Naive thymus-derived CD8-positive, alpha-beta T cell (primary cell): ENCODE results near the gene MTA2. TPM values are rescaled to one million over a fixed set of nuclear protein-coding genes. Genes with fewer than 3 reads are reported as not detected.
"Not testable (repeated sequence)": the region's sequence is repeated elsewhere in the genome, so short reads cannot be mapped to it uniquely, and the experiment has no call there.

Experiments
- ATAC-seq, 2 donors: fragments of 150-1000 bp; cut with Tn5 transposase in 1 of 2; sonication (Bioruptor Pico), chemical (Tn5 transposase) in 1 of 2; 1 replicate in 1 of 2; 2 replicates in 1 of 2; pipeline ENCODE4 v1.10.0; 2021; ENCODE audit warnings: mild to moderate bottlenecking in 2 of 2, moderate library complexity in 2 of 2
- POLR2A ChIA-PET: fragments of 350-600 bp; sonication (Branson Sonifier 250); formaldehyde crosslinking; loops from one replicate; lab custom pipeline; 2021; ENCODE audit warnings: antibody characterized with exemption; lab: Charles Lee
- DNase-seq, 10 donors: peaks; one replicate each; pipeline versions ENCODE4 v3.0.0 to v3.0.0-alpha.2; 2020 to 2022
- H3K27ac Mint-ChIP-seq, 10 donors: one replicate each; pipeline ENCODE4 v1.8.0; 2020 to 2022; ENCODE audit warnings: mild to moderate bottlenecking in 10 of 10, mixed read lengths in 10 of 10, moderate library complexity in 4 of 10, inconsistent platforms in 1 of 10
- H3K27me3 Mint-ChIP-seq, 5 donors: one replicate each; pipeline ENCODE4 v1.8.0; 2021 to 2022; ENCODE audit warnings: mixed read lengths in 5 of 5
- H3K36me3 Mint-ChIP-seq, 3 donors: one replicate each; pipeline ENCODE4 v1.8.0; 2020 to 2022; ENCODE audit warnings: mixed read lengths in 3 of 3, mild to moderate bottlenecking in 2 of 3, inconsistent platforms in 1 of 3
- H3K4me1 Mint-ChIP-seq, 4 donors: one replicate each; pipeline ENCODE4 v1.8.0; 2021 to 2022; ENCODE audit warnings: mixed read lengths in 4 of 4
- H3K4me3 Mint-ChIP-seq, 10 donors: one replicate each; pipeline ENCODE4 v1.8.0; 2020 to 2022; ENCODE audit warnings: mild to moderate bottlenecking in 10 of 10, mixed read lengths in 10 of 10, moderate library complexity in 6 of 10, inconsistent platforms in 1 of 10
- H3K9me3 Mint-ChIP-seq, 9 donors: one replicate each; pipeline ENCODE4 v1.8.0; 2020 to 2022; ENCODE audit warnings: mixed read lengths in 9 of 9, mild to moderate bottlenecking in 3 of 9, inconsistent platforms in 1 of 9, moderate library complexity in 1 of 9
- polyA plus RNA-seq, 3 donors: library from polyadenylated mRNA; unstranded; fragments of 300-500 nt; fragmentation: Illumina TruSeq; gene quantifications; one replicate each; pipeline ENCODE4 v1.2.3, GENCODE V29; 2021
- total RNA-seq, 8 experiments: library from RNA in 2 of 8; stranded (reverse) in 2 of 8; gene quantifications; one replicate each; pipeline ENCODE4 v1.2.3 and lab custom pipeline; 2021 to 2026

MTA2 gene
- total and polyA plus RNA-seq, 5 experiments from 2014 or later = 15.8 to 178 (median 32.6) TPM

GRCh38 chr11:62591448-62592145 is 10.1 kb downstream of the MTA2 start, which contains the start of gene TUT1:
TUT1 (minus strand) TSS chr11:62591523; CDS start chr11:62591485, 38 bp downstream.
- peak; percentile 84 to 86 for ATAC-seq
- peaks cover 15 to 60% (median 51%) of the 10 kb centered on the region in 4 donors for H3K4me1 Mint-ChIP-seq
- POLR2A ChIA-PET = interaction anchor here (0.5 to 8.1 kb wide), 59 partner anchors 10 to 1749 kb away, joined by 3 to 251 read pairs (median 6); partner anchors contain the start of genes AHNAK, B3GAT3, BSCL2 and C11orf98
- peaks cover 4 to 57% (median 17%) of the 10 kb centered on the region in 3 donors for H3K36me3 Mint-ChIP-seq
- no peaks in the 10 kb centered on the region for H3K9me3 Mint-ChIP-seq
- DNase-seq = peak; percentile 81 to 98 (median 96)
- peak within 1 kb of the TSS; percentile 95 to 99 (median 98) for H3K27ac Mint-ChIP-seq
- peaks cover 0 to 3% (median 0%) of the 10 kb centered on the region in 5 donors for H3K27me3 Mint-ChIP-seq
- peak within 1 kb of the TSS; percentile 85 to 97 (median 94) for H3K4me3 Mint-ChIP-seq

GRCh38 chr11:62588966-62589637 is 12.6 kb downstream of the MTA2 start:
- H3K36me3 Mint-ChIP-seq = peaks cover 0 to 52% (median 10%) of the 10 kb centered on the region in 3 donors
- H3K4me1 Mint-ChIP-seq = peaks cover 16 to 56% (median 41%) of the 10 kb centered on the region in 4 donors
- peak overlapping the region in 4 of 10 donors; percentile 18 to 96 (median 63) for H3K4me3 Mint-ChIP-seq
- DNase-seq = peak in 1 of 10 donors; percentile 13
- H3K27ac Mint-ChIP-seq = peak overlapping the region in 7 of 10 donors; percentile 8 to 99 (median 79)
- no peak for ATAC-seq
- no peaks in the 10 kb centered on the region for H3K9me3 Mint-ChIP-seq
- POLR2A ChIA-PET = interaction anchor here (1.1 to 8.1 kb wide), 5 partner anchors 10 to 79 kb away, joined by 3 to 251 read pairs (median 40); partner anchors contain the start of genes C11orf98, CSKMT, EEF1G and EML3
- peaks cover 0 to 3% (median 0%) of the 10 kb centered on the region in 5 donors for H3K27me3 Mint-ChIP-seq

GRCh38 chr11:62585356-62585755 is 16.3 kb downstream of the MTA2 start:
- peaks cover 0 to 73% (median 10%) of the 10 kb centered on the region in 3 donors for H3K36me3 Mint-ChIP-seq
- peaks cover 4 to 40% (median 10%) of the 10 kb centered on the region in 4 donors for H3K4me1 Mint-ChIP-seq
- not testable (repeated sequence) for ATAC-seq

GRCh38 chr11:62581735-62582134 is 19.9 kb downstream of the MTA2 start:
- not testable (repeated sequence) for H3K27me3 Mint-ChIP-seq, H3K4me3 Mint-ChIP-seq, H3K9me3 Mint-ChIP-seq, ATAC-seq, DNase-seq, H3K27ac Mint-ChIP-seq
- POLR2A ChIA-PET = interaction anchor here (1.2 kb wide), 1 partner anchor 10 kb away, joined by 4 read pairs; the partner anchor contains the start of gene TUT1
- peaks cover 0 to 73% (median 10%) of the 10 kb centered on the region in 3 donors for H3K36me3 Mint-ChIP-seq
- H3K4me1 Mint-ChIP-seq = peaks cover 0 to 17% (median 5%) of the 10 kb centered on the region in 4 donors

More at GRCh38 chr11:62585356-62585755, 16.3 kb downstream of the MTA2 start:
- not testable (repeated sequence) for H3K9me3 Mint-ChIP-seq, H3K4me3 Mint-ChIP-seq, H3K27me3 Mint-ChIP-seq, DNase-seq
- POLR2A ChIA-PET = interaction anchor here (0.6 to 8.1 kb wide), 5 partner anchors 11 to 269 kb away, joined by 3 to 40 read pairs (median 3); partner anchors contain the start of genes C11orf98, CSKMT and EEF1G
- peak overlapping the region in 1 of 10 donors; percentile 15 for H3K27ac Mint-ChIP-seq

GRCh38 chr11:62580959-62581715 is 20.5 kb downstream of the MTA2 start:
- POLR2A ChIA-PET = interaction anchor here (0.9 to 1.3 kb wide), 3 partner anchors 10 to 84 kb away, joined by 3 to 4 read pairs (median 3); partner anchors contain the start of genes C11orf98, CSKMT and TUT1
- ATAC-seq = no peak
- Mint-ChIP-seq H3K36me3 (peaks cover 0 to 75% (median 8%) of the 10 kb centered on the region in 3 donors), H3K9me3 (no peaks in the 10 kb centered on the region), H3K27ac (peak overlapping the region in 5 of 10 donors; percentile 4 to 61 (median 51)), H3K27me3 (no peaks in the 10 kb centered on the region), H3K4me1 (peaks cover 0 to 16% (median 5%) of the 10 kb centered on the region in 4 donors), H3K4me3 (no peak overlapping the region)
- DNase-seq = no peak

GRCh38 chr11:62579252-62579651 is 22.4 kb downstream of the MTA2 start:
- ATAC-seq = no peak
- no peak overlapping the region for H3K4me3 Mint-ChIP-seq
- no peak for DNase-seq
- H3K27ac Mint-ChIP-seq = no peak overlapping the region
- POLR2A ChIA-PET = interaction anchor here (7.5 kb wide), 1 partner anchor 12 kb away, joined by 104 read pairs; the partner anchor contains the start of gene TUT1
- no peaks in the 10 kb centered on the region for H3K9me3 Mint-ChIP-seq
- peaks cover 11 to 23% (median 18%) of the 10 kb centered on the region in 4 donors for H3K4me1 Mint-ChIP-seq
- peaks cover 0 to 64% (median 5%) of the 10 kb centered on the region in 3 donors for H3K36me3 Mint-ChIP-seq
- no peaks in the 10 kb centered on the region for H3K27me3 Mint-ChIP-seq

- POLR2A ChIA-PET = interaction anchor here (0.7 to 7.5 kb wide), 2 partner anchors 13 to 72 kb away, joined by 7 to 104 read pairs; partner anchors contain the start of gene TUT1
- no peak for DNase-seq
- ATAC-seq = no peak
- peaks cover 0 to 59% (median 5%) of the 10 kb centered on the region in 3 donors for H3K36me3 Mint-ChIP-seq
- H3K27ac Mint-ChIP-seq = peak overlapping the region in 2 of 10 donors; percentile 28 to 52
- peaks cover 16 to 25% (median 20%) of the 10 kb centered on the region in 4 donors for H3K4me1 Mint-ChIP-seq
- H3K27me3 Mint-ChIP-seq = no peaks in the 10 kb centered on the region
- no peak overlapping the region for H3K4me3 Mint-ChIP-seq
- H3K9me3 Mint-ChIP-seq = no peaks in the 10 kb centered on the region
Observed at GRCh38 chr11:62578541-62578940, 23.1 kb downstream of the MTA2 start.

- no peak for ATAC-seq
- Mint-ChIP-seq H3K36me3 (peaks cover 0 to 58% (median 5%) of the 10 kb centered on the region in 3 donors), H3K4me3 (no peak overlapping the region), H3K4me1 (peaks cover 28 to 38% (median 30%) of the 10 kb centered on the region in 4 donors), H3K27ac (peak overlapping the region in 6 of 10 donors; percentile 26 to 81 (median 40)), H3K27me3 (no peaks in the 10 kb centered on the region), H3K9me3 (no peaks in the 10 kb centered on the region)
- DNase-seq = no peak
- POLR2A ChIA-PET = interaction anchor here (0.5 to 7.5 kb wide), 6 partner anchors 15 to 209 kb away, joined by 3 to 104 read pairs (median 4); partner anchors contain the start of gene TUT1
Observed at GRCh38 chr11:62577046-62577714, 24.5 kb downstream of the MTA2 start.

GRCh38 chr11:62575837-62576236 is 25.8 kb downstream of the MTA2 start:
- no peaks in the 10 kb centered on the region for H3K27me3 Mint-ChIP-seq
- H3K36me3 Mint-ChIP-seq = peaks cover 0 to 60% (median 9%) of the 10 kb centered on the region in 3 donors
- POLR2A ChIA-PET = interaction anchor here (2.8 to 7.5 kb wide), 2 partner anchors 10 to 16 kb away, joined by 40 to 104 read pairs; partner anchors contain the start of gene TUT1
- ATAC-seq (no peak), DNase-seq (no peak)
- H3K4me3 Mint-ChIP-seq = peak overlapping the region in 9 of 10 donors; percentile 11 to 97 (median 69)
- H3K27ac Mint-ChIP-seq = peak overlapping the region in 7 of 10 donors; percentile 57 to 99 (median 79)
- H3K4me1 Mint-ChIP-seq = peaks cover 37 to 47% (median 40%) of the 10 kb centered on the region in 4 donors
- no peaks in the 10 kb centered on the region for H3K9me3 Mint-ChIP-seq

GRCh38 chr11:62575156-62575555 is 26.5 kb downstream of the MTA2 start:
- no peaks in the 10 kb centered on the region for H3K27me3 Mint-ChIP-seq
- no peaks in the 10 kb centered on the region for H3K9me3 Mint-ChIP-seq
- POLR2A ChIA-PET = interaction anchor here (0.6 to 7.5 kb wide), 13 partner anchors 11 to 265 kb away, joined by 3 to 104 read pairs (median 9); partner anchors contain the start of genes C11orf98, CSKMT, HNRNPUL2 and LBHD1
- peaks cover 39 to 51% (median 46%) of the 10 kb centered on the region in 4 donors for H3K4me1 Mint-ChIP-seq
- ATAC-seq (no peak), DNase-seq (no peak)
- peak overlapping the region in 9 of 10 donors; percentile 93 to 99 (median 97) for H3K4me3 Mint-ChIP-seq
- H3K27ac Mint-ChIP-seq = peak overlapping the region in 9 of 10 donors; percentile 90 to 99 (median 98)
- H3K36me3 Mint-ChIP-seq = peaks cover 0 to 62% (median 10%) of the 10 kb centered on the region in 3 donors
